Common myeloid progenitor, CD34-positive (primary cell): ENCODE measurements around the gene SDF4.
"Not testable (repeated sequence)": the region's sequence is repeated elsewhere in the genome, so short reads cannot be mapped to it uniquely, and the experiment has no call there.

Experiments used
- CTCF ChIA-PET: fragments of 350-600 bp; sonication (Branson Sonifier 250); formaldehyde crosslinking; loops from one replicate; lab custom pipeline; 2021; ENCODE audit warnings: antibody characterized with exemption; lab: Charles Lee
- POLR2A ChIA-PET: fragments of 350-600 bp; sonication (Branson Sonifier 250); formaldehyde crosslinking; loops from one replicate; lab custom pipeline; 2021; ENCODE audit warnings: antibody characterized with exemption; lab: Charles Lee
- DNase-seq, 3 donors: peaks; one replicate each; pipeline versions ENCODE4 v3.0.0 to v3.0.0-alpha.2; 2013
- H3K27ac ChIP-seq, 2 experiments: 1 replicate in 1 of 2; 2 replicates in 1 of 2; pipeline ENCODE4 v1.7.0; 2013; ENCODE audit warnings: inconsistent platforms in 2 of 2, low read length in 2 of 2, mild to moderate bottlenecking in 2 of 2, low read depth in 1 of 2, moderate library complexity in 1 of 2; ENCODE audit not compliant: severe bottlenecking in 2 of 2, insufficient read depth in 1 of 2, poor library complexity in 1 of 2
- H3K27me3 ChIP-seq, 5 experiments: replicated peaks in 2 of 5; 1 replicate in 3 of 5; 2 replicates in 2 of 5; pipeline versions ENCODE4 v1.6.1 to v1.7.0; 2013; ENCODE audit warnings: low read length in 4 of 5, mild to moderate bottlenecking in 2 of 5, moderate library complexity in 2 of 5, inconsistent platforms in 1 of 5; ENCODE audit not compliant: insufficient read depth in 5 of 5, control insufficient read depth in 4 of 5
- H3K36me3 ChIP-seq, 4 experiments: 1 replicate in 2 of 4; 2 replicates in 2 of 4; pipeline versions ENCODE4 v1.6.1 to v1.7.0; 2013; ENCODE audit warnings: low read length in 3 of 4, control low read depth in 1 of 4, mild to moderate bottlenecking in 1 of 4; ENCODE audit not compliant: control insufficient read depth in 4 of 4, insufficient read depth in 4 of 4
- H3K4me1 ChIP-seq, 4 experiments: 1 replicate in 3 of 4; 2 replicates in 1 of 4; pipeline versions ENCODE4 v1.6.1 to v1.7.1; 2013; ENCODE audit warnings: low read length in 3 of 4, mild to moderate bottlenecking in 3 of 4, control low read depth in 1 of 4, inconsistent platforms in 1 of 4, moderate library complexity in 1 of 4; ENCODE audit not compliant: control insufficient read depth in 4 of 4, insufficient read depth in 4 of 4; ENCODE audit errors: control extremely low read depth in 1 of 4
- H3K4me3 ChIP-seq, 7 experiments: 1 replicate in 4 of 7; 2 replicates in 3 of 7; pipeline versions ENCODE4 v1.5.1 to v1.7.0; 2013; ENCODE audit warnings: mild to moderate bottlenecking in 7 of 7, low read length in 6 of 7, moderate library complexity in 6 of 7, inconsistent platforms in 2 of 7, low read depth in 2 of 7, control low read depth in 1 of 7; ENCODE audit not compliant: insufficient read depth in 4 of 7, control insufficient read depth in 1 of 7; ENCODE audit errors: extremely low read depth in 1 of 7
- H3K9me3 ChIP-seq, 5 experiments: 1 replicate in 4 of 5; 2 replicates in 1 of 5; pipeline versions ENCODE4 v1.6.1 to v1.7.1; 2013; ENCODE audit warnings: low read length in 4 of 5, mild to moderate bottlenecking in 2 of 5, inconsistent platforms in 1 of 5, low read depth in 1 of 5, moderate library complexity in 1 of 5; ENCODE audit not compliant: control insufficient read depth in 4 of 5, insufficient read depth in 2 of 5; ENCODE audit errors: control extremely low read depth in 1 of 5
- WGBS: methylation state at CpG from one replicate; pipeline ENCODE4 v1.1.5; 2013; ENCODE audit not compliant: insufficient coverage; 5-methylcytosine and 5-hydroxymethylcytosine counted together

SDF4 gene

DNA sequence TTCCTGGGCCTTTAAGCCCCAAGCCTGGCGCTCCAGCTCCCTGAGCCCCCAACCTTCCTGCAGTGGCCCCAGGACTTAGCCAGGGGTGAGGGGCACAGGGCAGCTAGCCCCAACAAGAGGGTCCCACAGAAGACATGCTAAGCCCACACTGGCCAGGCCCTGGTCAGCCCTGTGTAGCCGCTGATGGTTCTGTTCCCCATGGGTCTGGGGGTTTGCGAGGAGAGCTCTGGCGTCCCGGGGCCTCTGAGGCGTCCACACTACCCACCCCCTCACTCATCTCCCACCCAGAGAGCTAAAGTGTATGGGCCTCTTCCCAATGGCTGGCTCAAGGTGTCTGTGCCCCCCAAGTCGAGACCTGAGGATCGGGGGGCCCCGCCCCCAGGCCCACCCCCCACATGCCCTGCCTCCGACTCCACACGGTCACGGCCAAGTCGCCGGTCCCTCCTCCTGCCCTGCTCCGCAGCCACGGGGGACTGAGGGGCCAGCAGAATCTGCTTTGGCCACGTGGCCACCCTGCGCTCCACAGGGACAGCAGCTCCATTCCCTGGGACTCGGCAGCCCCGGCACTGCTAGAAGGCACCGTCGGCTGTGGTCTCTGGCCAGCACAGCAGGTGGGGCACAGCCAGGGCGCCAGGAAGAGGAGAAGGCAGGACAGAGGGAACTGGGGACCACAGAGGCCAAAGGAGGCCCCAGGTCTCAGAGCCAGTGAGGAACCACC, 33.2 kb downstream of the SDF4 start:
- H3K4me3 ChIP-seq = no peak overlapping the region
- H3K36me3 ChIP-seq = peaks cover 0 to under 1% (median 0%) of the 10 kb centered on the region in 4 experiments
- ChIA-PET POLR2A (interaction anchor here (0.7 kb wide), 1 partner anchor 107 kb away, joined by 3 read pairs; no protein-coding TSS in a partner anchor), CTCF (interaction anchor here (0.6 kb wide), 1 partner anchor 27 kb away, joined by 3 read pairs; no protein-coding TSS in a partner anchor)
- H3K27me3 ChIP-seq = no peaks in the 10 kb centered on the region
- DNase-seq = no peak
- 97% methylated on average over 14 of the region's 23 CpGs for WGBS
- H3K4me1 ChIP-seq = peaks cover 0 to 37% (median 22%) of the 10 kb centered on the region in 4 experiments
- H3K27ac ChIP-seq = no peak overlapping the region
- H3K9me3 ChIP-seq = peaks cover 0 to 13% (median 0%) of the 10 kb centered on the region in 5 experiments

DNA sequence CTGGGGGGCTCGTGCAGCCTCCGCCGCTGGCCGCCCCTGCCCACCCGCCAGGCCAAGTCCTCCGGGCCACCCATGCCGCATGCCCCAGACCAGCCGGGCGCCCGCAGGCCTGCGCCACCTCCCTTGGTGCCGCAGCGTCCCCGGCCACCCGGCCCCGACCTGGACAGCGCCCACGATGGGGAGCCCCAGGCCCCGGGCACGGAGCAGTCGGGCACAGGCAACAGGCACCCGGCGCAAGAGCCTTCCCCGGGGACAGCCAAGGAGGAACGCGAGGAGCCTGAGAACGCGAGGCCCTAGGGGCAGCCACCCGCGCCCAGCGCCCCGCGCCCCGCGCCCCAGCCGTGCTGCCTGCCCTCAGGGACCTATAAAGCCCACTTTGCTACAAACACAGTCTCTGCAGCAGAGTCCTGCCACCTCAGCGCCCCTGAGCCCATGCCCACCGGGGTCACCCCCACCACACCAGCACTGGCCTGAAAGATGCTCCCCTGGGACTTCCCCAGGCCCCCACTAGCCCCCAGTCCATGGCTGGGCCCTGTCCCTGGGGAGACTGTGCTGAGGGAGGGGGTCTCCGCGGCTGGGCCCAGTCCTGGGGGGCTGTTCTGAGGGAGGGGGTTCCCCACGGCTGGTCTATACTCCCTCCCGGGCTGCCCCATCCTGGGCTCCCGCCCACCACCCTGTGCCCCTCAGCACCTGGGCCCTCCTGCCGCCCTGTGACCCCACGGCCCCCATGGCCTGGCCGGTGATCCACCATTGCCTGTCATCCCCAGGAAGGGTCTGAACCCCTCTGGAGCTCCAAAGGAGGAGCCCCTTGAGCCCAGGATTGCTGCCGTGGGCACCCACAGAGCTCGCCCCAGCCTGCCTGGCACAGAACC, 34.0 kb downstream of the SDF4 start:
- Histone ChIP-seq H3K4me1 (peaks cover 0 to 33% (median 22%) of the 10 kb centered on the region in 4 experiments), H3K4me3 (no peak overlapping the region), H3K36me3 (no peaks in the 10 kb centered on the region), H3K9me3 (peaks cover 0 to 13% (median 0%) of the 10 kb centered on the region in 5 experiments), H3K27ac (no peak overlapping the region), H3K27me3 (no peaks in the 10 kb centered on the region)
- DNase-seq = no peak
- ChIA-PET POLR2A (interaction anchor here (0.7 kb wide), 1 partner anchor 107 kb away, joined by 3 read pairs; no protein-coding TSS in a partner anchor), CTCF (interaction anchor here (0.6 kb wide), 1 partner anchor 27 kb away, joined by 3 read pairs; no protein-coding TSS in a partner anchor)
- WGBS = 95% methylated on average over 33 of the region's 48 CpGs

- no peak for DNase-seq
- ChIA-PET CTCF (interaction anchor here (1.0 kb wide), 1 partner anchor 75 kb away, joined by 4 read pairs; no protein-coding TSS in a partner anchor), POLR2A (no interaction called here)
- Histone ChIP-seq H3K9me3 (peaks cover 0 to 13% (median 0%) of the 10 kb centered on the region in 5 experiments), H3K4me3 (no peak overlapping the region), H3K36me3 (no peaks in the 10 kb centered on the region), H3K27ac (no peak overlapping the region), H3K4me1 (peaks cover 0 to 33% (median 22%) of the 10 kb centered on the region in 4 experiments), H3K27me3 (no peaks in the 10 kb centered on the region)
- 100% methylated on average over 4 of the region's 8 CpGs for WGBS
Observed at GRCh38 chr1:1197188-1197500, 34.7 kb downstream of the SDF4 start.

DNA sequence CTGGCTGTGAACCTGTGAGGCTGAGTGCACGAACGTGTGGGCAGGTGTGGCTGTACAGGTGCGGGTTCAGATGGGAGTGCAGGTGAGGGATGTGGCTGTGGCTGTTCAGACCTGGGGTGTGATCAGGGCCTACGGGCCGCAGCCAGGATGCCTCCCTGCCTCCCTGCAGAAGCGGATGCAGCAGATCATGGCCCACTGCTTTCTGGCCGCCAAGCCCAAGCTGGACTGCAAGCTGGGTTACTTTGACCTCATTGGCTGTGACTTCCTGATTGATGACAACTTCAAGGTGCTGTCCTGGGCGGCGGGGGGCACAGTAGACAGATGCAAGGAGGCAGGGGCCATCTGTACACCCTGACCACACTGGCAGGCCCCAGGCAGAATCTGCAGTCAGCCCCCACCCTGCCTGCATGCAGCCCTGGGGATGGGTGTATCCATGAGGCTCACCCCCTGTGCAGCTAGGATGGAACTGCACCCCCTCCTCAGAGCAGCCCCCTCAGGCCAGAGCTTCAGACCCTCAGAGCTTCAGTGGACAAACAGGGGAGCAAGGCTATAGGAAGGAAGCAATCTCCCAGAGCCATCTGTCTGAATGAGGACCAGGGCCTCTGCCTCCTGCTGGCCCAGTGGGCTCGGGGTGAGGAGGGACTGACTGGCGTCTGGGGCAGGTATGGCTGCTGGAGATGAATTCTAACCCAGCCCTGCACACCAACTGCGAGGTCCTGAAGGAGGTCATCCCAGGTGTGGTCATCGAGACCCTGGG, 35.2 kb downstream of the SDF4 start:
- no peaks in the 10 kb centered on the region for H3K27me3 ChIP-seq
- POLR2A ChIA-PET = no interaction called here
- H3K27ac ChIP-seq = no peak overlapping the region
- peaks cover 0 to 14% (median 0%) of the 10 kb centered on the region in 5 experiments for H3K9me3 ChIP-seq
- CTCF ChIA-PET = interaction anchor here (1.0 to 1.3 kb wide), 3 partner anchors 13 to 76 kb away, joined by 3 to 4 read pairs (median 3); no protein-coding TSS in a partner anchor
- peaks cover 0 to 33% (median 22%) of the 10 kb centered on the region in 4 experiments for H3K4me1 ChIP-seq
- H3K4me3 ChIP-seq = no peak overlapping the region
- 94% methylated on average over 11 of the region's 13 CpGs for WGBS
- no peak for DNase-seq
- H3K36me3 ChIP-seq = no peaks in the 10 kb centered on the region

DNA sequence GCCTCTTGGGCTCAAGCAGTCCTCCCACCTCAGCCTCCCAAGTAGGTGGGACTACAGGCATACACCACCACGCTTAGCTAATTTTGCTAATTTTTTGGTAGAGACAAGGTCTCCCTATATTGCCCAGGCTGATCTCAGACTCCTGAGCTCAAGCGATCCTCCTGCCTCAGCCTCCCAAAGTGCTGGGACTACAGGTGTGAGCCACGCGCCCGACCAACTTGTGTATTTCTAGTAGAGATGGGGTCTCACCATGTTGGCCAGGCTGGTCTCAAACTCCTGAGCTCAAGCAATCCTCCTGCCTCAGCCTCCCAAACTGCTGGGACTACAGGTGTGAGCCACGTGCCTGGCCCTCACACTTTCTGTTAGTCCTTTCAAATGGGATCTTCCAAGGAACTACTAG, 36.1 kb downstream of the SDF4 start:
- H3K27me3 ChIP-seq, H3K36me3 ChIP-seq, H3K27ac ChIP-seq, POLR2A ChIA-PET, H3K4me3 ChIP-seq, DNase-seq: not testable (repeated sequence)
- Histone ChIP-seq H3K9me3 (peaks cover 0 to 17% (median 2%) of the 10 kb centered on the region in 5 experiments), H3K4me1 (peaks cover 0 to 28% (median 20%) of the 10 kb centered on the region in 4 experiments)
- WGBS = 100% methylated on average over 5 of the region's 6 CpGs
- CTCF ChIA-PET = interaction anchor here (1.2 to 1.3 kb wide), 2 partner anchors 14 to 75 kb away, joined by 3 read pairs; no protein-coding TSS in a partner anchor

- DNase-seq = peak in 2 of 3 donors; percentile 45 to 70
- no peaks in the 10 kb centered on the region for H3K36me3 ChIP-seq
- peaks cover 0 to 18% (median 10%) of the 10 kb centered on the region in 4 experiments for H3K4me1 ChIP-seq
- no peak overlapping the region for H3K27ac ChIP-seq
- H3K27me3 ChIP-seq = no peaks in the 10 kb centered on the region
- no peak overlapping the region for H3K4me3 ChIP-seq
- POLR2A ChIA-PET = no interaction called here
- CTCF ChIA-PET = interaction anchor here (0.8 to 1.1 kb wide), 3 partner anchors 12 to 24 kb away, joined by 3 read pairs; no protein-coding TSS in a partner anchor
- H3K9me3 ChIP-seq = peaks cover 0 to 17% (median 2%) of the 10 kb centered on the region in 5 experiments
- 78% methylated on average over 3 of the region's 3 CpGs for WGBS
Observed at GRCh38 chr1:1194723-1195122, 37.1 kb downstream of the SDF4 start.
